Renal pelvis (tissue), 12 donors: ENCODE results near the gene RNF126. TPM values are rescaled to one million over a fixed set of nuclear protein-coding genes. Genes with fewer than 3 reads are reported as not detected.
A peak's percentile ranks its signal among the peaks of the same experiment; 100 is the strongest.
"Not testable (repeated sequence)": the region's sequence is repeated elsewhere in the genome, so short reads cannot be mapped to it uniquely, and the experiment has no call there.

Source experiments
- DNase-seq: peaks from one replicate; pipeline ENCODE4 v3.0.0-alpha.2; 2013
- long read RNA-seq, 16 experiments: transcript quantifications; one replicate each; lab custom pipeline, GENCODE V29; 2026
- polyA plus RNA-seq, 3 donors: library from polyadenylated mRNA; unstranded; fragments of 120-200 nt; gene quantifications; one replicate each; pipeline ENCODE4 v1.2.1, GENCODE V29; 2013; ENCODE audit not compliant: insufficient read length in 3 of 3

The RNF126 gene
- polyA plus RNA-seq: 10 to 100 TPM; 33.8 to 35.9 (median 35.8) TPM
- long read RNA-seq, donor 1, transcript RNF126-201 (9 exons, 1,694 nt): major isoform, 18 of 18 reads
- long read RNA-seq, donor 1, partial matches to known transcripts: 0 of 18 reads
- long read RNA-seq, donor 1, other reads (novel, unspliced or antisense): 0 of 18 reads
- long read RNA-seq, donor 2, transcript RNF126-201 (9 exons, 1,694 nt): major isoform, 11 of 30 reads
- long read RNA-seq, donor 2, partial matches to known transcripts: 11 of 30 reads
- long read RNA-seq, donor 2, other reads (novel, unspliced or antisense): 6 of 30 reads
- long read RNA-seq, donor 3, transcript RNF126-201 (9 exons, 1,694 nt): major isoform, 23 of 26 reads
- long read RNA-seq, donor 3, partial matches to known transcripts: 0 of 26 reads
- long read RNA-seq, donor 3, other reads (novel, unspliced or antisense): 0 of 26 reads
- long read RNA-seq, donor 4, transcript RNF126-201 (9 exons, 1,694 nt): major isoform, 15 of 18 reads
- long read RNA-seq, donor 4, partial matches to known transcripts: 0 of 18 reads
- long read RNA-seq, donor 4, other reads (novel, unspliced or antisense): 0 of 18 reads
- long read RNA-seq, donor 5, transcript RNF126-201 (9 exons, 1,694 nt): major isoform, 8 of 8 reads
- long read RNA-seq, donor 5, partial matches to known transcripts: 0 of 8 reads
- long read RNA-seq, donor 5, other reads (novel, unspliced or antisense): 0 of 8 reads
- long read RNA-seq, donor 6, transcript RNF126-201 (9 exons, 1,694 nt): major isoform, 20 of 58 reads
- long read RNA-seq, donor 6, partial matches to known transcripts: 30 of 58 reads
- long read RNA-seq, donor 6, other reads (novel, unspliced or antisense): 6 of 58 reads
- long read RNA-seq, donor 7, transcript RNF126-201 (9 exons, 1,694 nt): major isoform, 11 of 13 reads
- long read RNA-seq, donor 7, partial matches to known transcripts: 0 of 13 reads
- long read RNA-seq, donor 7, other reads (novel, unspliced or antisense): 0 of 13 reads
- long read RNA-seq, donor 8, transcript RNF126-201 (9 exons, 1,694 nt): major isoform, 6 of 8 reads
- long read RNA-seq, donor 8, partial matches to known transcripts: 0 of 8 reads
- long read RNA-seq, donor 8, other reads (novel, unspliced or antisense): 0 of 8 reads
- long read RNA-seq, donor 9, transcript RNF126-201 (9 exons, 1,694 nt): major isoform, 15 of 24 reads
- long read RNA-seq, donor 9, partial matches to known transcripts: 0 of 24 reads
- long read RNA-seq, donor 9, other reads (novel, unspliced or antisense): 0 of 24 reads
- long read RNA-seq, donor 10, transcript RNF126-201 (9 exons, 1,694 nt): major isoform, 14 of 25 reads
- long read RNA-seq, donor 10, partial matches to known transcripts: 8 of 25 reads
- long read RNA-seq, donor 10, other reads (novel, unspliced or antisense): 0 of 25 reads
- long read RNA-seq, donor 11, transcript RNF126-201 (9 exons, 1,694 nt): major isoform, 10 of 14 reads
- long read RNA-seq, donor 11, partial matches to known transcripts: 0 of 14 reads
- long read RNA-seq, donor 11, other reads (novel, unspliced or antisense): 0 of 14 reads
- long read RNA-seq, donor 12, transcript RNF126-201 (9 exons, 1,694 nt): major isoform, 22 of 25 reads
- long read RNA-seq, donor 12, partial matches to known transcripts: 0 of 25 reads
- long read RNA-seq, donor 12, other reads (novel, unspliced or antisense): 0 of 25 reads
- long read RNA-seq, donor 13, transcript RNF126-201 (9 exons, 1,694 nt): major isoform, 7 of 8 reads
- long read RNA-seq, donor 13, partial matches to known transcripts: 0 of 8 reads
- long read RNA-seq, donor 13, other reads (novel, unspliced or antisense): 0 of 8 reads
- long read RNA-seq, donor 14: 0 reads
- long read RNA-seq, donor 15: 0 reads
- long read RNA-seq, donor 16, transcript RNF126-201 (9 exons, 1,694 nt): major isoform, 23 of 43 reads
- long read RNA-seq, donor 16, partial matches to known transcripts: 10 of 43 reads
- long read RNA-seq, donor 16, other reads (novel, unspliced or antisense): 8 of 43 reads

DNA sequence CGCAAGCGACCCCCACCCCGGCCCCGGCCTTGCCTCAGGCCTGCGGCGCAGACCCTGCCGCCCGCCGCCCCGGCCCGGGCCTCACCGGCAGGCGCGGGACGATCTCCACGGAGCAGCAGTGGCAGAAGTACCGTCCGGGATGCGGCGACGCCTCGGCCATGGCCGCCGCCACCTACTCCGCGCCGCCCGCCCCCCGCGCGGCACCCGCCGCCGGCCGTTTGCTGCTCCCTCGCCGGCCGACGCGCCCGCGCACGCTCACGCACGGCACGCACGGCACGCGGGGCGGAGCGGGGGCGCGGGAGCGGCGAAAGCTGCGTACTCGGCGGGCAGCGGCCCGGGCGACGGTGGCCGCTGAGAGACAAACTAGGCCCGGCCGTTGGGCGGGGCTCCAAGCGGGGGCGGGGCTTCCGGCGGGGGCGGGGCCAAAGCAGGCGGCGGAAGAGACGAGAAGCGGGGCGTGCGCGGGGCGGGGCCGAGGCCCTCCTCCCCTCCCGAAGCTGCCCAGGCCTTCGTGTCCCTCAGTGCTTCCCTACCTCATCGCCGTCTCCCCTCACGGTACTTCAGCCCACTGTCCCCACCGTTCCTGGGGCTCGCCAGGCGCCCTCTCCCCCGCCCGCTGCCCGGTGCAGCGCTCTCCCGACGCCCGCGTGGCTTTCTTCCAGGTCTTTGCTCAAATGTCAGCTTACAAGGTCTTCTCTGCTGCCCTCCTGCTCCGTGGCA, at the start of gene RNF126:
Gene RNF126 (minus strand): TSS at position 253 of the 720 bp plus-strand sequence. CDS start 93 bp downstream, at position 160.
- DNase-seq: peak; percentile 86

DNA sequence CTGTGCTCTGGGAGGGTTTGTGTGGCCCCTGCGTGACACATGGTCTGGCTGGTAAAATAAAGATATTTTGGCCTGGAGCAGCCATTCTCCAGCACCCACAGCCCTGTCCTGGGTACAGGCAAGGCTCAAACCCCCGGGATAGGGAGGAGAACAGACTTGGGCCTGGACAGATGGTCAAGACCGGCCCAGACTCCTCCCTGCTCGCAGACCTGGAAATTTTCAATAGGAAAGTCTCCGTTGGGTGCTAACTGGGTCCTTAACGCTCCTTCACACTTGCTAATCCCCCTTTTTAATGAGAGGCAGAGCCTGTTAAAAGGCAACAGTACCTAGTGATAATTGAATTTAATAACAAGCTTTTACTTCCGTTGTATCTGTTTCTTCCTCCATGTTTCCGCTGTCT, 48.2 kb upstream of the RNF126 start:
- no peak for DNase-seq

DNA sequence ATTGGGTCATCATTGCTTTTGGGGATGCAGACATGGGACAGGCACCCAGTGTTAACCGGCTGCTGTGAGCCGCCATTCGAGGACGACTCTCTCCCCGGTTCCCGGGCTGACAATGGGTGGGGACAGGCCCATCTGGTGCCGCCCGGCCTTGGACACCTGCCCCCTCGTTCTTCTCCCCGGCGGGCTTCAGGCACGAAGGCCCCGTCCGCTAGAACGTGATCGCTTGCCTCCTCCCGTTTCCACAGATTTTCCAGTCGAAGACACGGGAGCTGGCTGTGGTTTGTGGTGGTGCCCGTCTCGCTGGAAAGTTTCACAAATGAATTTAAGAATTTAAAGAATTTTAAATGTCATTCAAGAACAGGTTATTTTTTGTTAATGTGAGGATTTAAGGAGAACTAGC, 47.8 kb upstream of the RNF126 start:
- DNase-seq: no peak

DNA sequence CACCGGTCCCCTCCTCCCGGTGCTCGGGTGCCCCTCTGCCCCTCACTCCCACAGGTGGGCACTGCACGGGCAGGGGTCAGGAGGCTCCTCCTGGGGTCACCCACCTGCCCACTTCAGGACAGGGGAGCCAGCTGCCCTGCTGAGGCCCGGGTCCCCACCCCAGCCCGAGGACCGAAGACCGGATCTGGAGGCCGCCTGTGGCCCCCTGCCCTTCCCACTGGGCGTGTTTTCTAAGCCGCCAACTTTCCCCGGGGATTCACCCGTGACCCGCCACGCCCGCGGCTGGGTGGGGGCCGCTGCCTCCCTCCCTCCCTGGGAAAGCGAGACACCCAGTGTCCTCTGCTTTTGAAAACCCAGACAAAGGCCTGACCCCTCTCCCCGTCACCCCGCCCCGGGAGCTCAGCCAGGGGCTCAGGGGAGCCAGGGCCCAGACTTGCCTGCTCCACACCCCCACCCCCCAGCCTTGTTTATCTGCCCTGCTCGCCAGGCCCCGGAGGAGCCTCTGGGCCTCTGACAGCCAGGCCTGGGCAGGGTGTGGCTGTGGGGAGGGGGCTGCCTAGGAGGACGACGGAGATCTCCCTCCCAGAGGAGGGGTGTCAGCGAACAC, 47.1 kb upstream of the RNF126 start:
- DNase-seq: no peak

DNA sequence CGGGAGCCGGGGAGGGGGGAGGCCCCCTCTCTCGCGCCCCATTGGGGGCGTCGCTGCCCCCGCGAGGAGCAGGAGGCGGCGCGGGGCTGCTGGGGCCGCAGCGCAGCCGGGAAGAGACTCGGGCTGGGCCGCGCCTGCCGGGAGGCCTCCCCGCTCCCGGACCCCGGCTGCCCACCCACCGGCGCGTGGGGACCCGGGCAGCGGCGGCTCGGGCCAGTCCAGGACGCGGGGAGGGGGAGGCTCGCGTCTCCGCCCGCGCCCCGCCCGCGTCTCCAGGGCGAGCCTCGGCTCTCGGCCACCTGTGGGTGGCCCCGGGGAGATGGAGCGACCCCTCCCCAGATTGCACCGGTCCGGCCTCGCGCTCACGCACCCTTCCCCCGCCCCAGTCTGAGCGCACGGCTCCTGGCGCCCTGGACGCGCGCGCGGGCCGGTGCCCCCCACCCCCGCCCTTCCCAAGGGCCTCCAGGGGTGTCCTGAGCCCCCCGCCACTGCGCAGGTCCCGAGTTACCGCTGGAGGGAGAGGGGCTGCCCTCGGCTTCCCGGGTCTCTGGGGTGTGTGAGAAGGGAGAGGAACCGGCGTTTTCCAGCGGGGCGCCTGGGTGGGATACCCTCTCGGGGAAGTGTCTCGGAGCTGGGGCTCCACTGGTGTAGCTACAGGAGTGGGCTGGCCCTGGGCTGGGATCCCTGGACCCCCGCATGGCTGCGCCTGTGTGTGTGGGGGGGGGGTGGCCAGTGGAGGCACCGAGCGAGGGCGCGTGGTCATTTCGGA, 46.4 kb upstream of the RNF126 start:
- DNase-seq: no peak

DNA sequence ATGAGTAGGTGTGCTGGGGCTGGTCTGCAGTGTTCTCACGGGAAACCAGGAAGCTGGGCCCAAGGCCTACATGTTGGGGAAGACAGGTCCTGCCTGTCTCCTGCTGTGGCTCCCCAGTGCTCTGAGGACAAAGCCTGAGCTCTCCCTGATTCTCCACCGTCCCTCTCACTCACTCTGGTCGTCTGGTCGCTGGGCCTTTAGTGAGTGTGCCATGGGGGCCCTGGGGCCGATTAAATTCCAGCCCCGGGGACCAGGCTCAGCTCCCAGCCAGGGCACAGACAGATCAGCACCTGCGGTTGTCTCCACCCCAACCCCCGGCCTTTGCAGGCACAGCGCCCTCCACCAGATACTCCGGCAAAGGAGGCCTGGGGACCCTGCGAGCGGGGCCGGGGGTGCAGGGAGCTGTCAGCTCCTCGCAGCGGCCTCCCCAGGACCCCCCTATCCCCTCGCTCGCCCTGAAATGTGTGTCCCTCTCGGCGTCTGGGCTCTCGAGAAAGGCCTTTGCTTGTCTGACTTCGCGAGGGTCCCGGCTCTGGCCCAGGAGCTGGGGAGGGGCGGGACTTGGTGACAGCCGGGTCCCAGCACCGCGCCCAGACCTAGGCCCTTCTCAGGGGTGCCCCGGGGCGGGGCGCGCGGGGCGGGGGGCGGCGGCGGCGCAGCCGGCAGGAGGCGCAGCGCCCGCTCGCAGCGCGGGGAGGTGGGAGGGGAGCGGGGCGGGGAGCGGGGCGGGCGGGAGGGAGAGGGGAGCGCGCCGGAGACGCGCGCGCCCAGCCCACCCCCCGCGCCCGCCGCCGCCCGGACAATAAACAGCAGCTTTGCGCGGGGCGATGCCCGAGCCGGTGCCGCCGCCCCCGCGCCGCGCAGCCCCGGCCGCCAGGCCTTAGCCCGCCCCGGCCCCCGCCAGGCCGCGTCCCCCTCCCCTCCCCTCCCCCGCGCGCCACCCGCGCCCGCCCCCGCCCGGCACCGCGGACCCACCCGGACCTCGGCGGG, 45.4 kb upstream of the RNF126 start, which contains the start of gene PALM:
Gene PALM (plus strand): TSS at position 782 of the 990 bp plus-strand sequence. CDS start 212 bp downstream, outside the sequence.
- no peak for DNase-seq

DNA sequence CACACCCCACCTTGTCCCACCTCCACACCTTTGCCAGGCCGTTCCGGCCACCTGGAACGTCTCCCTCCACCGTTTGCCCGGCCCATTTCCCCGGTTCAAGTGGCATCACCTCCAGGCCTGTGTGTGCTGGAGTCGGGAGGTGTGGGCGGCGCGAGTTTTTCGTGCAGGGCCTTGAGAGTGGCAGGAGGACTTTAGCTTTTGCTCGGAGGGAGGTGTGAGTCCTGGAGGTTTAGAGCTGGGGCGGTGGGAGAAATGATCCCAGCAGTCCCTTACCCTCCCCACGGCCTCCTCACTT, 41.4 kb upstream of the RNF126 start:
- no peak for DNase-seq

DNA sequence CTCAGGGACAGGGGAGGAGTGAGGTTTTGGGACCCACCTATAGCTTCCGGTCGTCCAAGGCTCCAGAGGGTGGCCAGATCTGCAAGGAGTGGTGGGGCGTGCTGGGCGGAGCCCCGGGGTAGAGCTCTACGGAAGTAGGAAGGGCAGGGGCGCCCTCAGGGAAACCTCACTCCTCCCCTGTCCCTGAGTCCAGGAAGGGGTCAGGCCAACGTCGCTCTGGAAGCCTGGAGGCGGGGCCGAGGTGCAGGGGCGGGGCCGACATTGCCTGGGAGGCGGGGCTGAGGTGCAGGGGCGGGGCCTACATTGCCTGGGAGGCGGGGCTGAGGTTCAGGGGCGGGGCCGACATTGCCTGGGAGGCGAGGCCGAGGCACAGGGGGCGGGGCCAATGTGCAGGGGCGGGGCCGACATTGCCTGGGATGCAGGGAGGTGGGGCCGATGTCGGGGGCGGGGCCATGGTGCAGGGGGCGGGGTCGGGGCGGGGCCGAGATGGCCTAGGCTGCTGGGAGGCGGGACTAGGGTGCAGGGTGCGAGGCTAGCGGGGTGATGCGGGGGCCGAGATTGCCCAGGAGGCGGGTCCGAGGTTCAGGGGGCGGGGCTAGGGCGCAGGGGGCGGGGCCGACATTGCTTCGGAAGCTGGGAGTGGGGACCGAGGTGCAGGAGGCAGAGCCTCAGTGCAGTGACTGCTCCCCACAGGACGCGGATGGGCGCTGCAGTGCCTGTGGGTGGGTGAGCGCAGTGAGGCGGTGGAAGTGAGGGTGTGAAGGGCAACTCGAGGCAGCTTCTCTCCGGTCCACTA, 40.8 kb upstream of the RNF126 start:
- no peak for DNase-seq

DNA sequence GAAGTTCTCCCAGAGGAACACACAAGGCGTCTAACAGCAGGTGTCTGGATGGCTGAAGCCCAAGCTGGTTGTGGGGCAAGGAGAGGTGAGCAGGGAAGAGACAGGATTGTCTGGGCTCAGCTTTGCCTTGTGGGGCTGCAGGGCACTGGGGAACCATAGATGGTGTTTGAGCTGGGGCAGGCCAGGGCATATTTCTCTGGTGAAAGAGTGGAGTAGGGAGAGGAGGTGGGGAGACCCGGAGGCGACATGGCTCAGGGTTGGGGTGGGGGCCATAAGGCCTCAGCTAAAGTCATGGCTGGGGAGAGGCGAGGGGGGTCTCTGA, 40.3 kb upstream of the RNF126 start:
- no peak for DNase-seq

DNA sequence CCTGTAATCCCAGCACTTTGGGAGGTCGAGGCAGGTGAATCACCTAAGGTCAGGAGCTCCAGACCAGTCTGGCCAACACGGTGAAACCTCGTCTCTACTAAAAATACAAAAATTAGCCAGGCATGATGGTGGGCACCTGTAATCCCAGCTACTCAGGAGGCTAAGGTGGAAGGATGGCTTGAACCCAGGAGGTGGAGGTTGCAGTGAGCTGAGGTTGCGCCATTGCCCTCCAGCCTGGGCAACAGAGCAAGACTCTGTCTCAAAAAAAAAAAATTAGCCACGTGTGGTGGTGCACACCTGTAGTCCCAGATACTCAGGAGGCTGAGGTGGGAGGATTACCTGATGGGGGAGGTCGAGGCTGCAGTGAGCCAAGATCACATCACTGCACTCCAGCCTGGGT, 39.8 kb upstream of the RNF126 start:
- DNase-seq: not testable (repeated sequence)

DNA sequence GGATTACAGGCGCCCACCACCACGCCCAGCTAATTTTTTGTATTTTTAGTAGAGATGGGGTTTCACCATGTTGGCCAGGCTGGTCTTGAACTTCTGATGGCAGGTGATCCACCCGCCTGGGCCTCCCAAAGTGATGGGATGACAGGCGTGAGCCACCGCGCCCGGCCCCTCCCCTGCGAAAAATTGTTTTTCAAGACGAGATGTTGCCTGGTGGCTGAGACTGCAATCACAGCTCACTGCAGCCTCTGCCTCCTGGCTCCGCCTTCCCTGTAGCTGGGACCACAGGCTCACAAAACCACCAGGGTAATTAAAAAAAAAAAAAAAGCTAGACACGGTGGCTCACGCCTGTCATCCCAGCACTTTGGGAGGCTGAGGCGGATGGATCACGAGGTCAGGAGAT, 36.9 kb upstream of the RNF126 start:
- DNase-seq: not testable (repeated sequence)

DNA sequence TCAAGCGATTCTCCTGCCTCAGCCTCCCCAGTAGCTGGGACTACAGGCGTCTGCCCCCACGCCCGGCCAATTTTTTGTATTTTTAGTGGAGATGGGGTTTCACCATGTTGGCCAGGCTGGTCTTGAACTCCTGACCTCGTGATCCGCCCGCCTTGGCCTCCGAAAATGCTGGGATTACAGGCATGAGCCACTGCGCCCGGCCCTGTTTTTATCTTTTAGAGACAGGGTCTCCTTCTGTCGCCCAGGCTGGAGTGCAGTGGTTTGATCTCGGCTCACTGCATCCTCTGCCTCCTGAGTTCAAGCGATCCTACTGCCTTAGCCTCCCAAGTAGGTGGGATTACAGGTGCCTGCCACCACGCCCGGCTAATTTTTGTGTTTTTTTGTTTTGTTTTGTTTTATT, 35.5 kb upstream of the RNF126 start:
- not testable (repeated sequence) for DNase-seq

DNA sequence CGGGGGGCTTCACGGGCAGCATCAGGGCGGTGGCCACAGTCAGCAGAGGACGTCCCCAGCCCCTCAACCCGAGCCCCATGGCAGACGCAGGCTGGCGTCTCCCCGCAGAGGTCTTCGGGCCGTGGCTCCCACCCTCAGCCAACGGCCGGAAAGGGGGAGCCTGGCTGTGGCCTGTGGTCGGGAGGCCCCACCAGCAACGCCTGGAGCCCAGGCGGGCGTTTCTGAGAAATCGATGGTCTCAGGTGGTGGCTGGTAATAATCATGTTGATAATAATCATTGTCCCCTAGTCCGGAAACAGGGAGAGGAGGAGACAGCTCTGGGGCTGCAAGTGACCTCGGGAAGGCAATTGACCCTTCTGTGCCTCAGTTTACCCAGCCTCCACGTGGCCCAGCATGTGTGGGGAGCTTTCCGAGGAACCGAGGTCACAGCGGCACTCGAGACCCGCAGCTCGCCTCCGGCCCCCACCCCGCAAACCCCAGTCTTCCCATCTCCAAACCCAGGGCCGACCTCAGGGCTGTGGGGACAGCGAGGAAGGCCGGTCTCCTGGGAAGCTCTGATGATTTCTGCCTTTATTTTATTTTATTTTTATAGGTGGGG, 32.4 kb upstream of the RNF126 start, which contains the start of gene PRSS57:
Gene PRSS57 (minus strand): TSS at position 101 of the 598 bp plus-strand sequence. CDS start 22 bp downstream, at position 79.
- no peak for DNase-seq

DNA sequence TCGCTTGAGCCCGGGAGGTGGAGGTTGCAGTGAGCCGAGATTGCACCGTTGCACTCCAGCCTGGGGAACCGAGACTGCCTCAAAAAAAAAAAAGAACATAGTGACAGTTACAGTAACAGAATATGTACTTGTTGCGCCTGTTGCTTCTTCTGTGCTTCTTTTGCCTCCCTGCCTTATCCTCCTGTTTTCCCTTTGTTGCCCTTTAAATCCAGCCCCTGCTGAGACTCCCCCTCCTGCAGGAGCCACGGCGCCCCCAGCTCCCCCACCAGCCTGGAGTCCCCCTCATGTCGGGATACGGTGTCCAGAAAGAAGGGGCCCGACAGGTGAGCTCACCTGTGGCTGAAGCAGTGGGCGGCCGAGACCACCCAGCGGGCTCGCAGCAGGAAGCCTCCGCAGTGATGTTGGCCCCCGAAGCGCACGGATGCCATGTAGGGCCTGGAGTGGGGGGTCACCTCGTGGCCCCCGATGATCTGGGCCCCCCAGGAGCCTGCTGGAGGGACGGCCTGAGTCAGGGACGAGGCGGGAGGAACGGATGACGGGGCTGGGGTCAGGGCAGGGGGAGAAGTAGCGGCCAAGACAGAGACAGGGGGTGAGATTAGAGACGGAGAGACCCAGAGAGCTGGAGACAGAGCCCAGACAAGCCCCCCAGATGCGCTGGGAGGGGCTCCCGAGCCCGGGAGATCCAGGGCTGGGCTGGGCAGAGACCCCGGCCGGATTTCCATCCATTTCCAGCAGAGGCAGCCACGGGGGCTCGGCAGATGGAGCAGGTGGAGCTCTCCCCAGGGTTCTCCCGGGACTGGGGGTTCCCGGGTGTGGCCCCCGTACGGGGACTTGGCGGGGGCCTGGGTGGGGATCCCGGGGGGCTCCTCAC, 31.7 kb upstream of the RNF126 start:
- DNase-seq: no peak

DNA sequence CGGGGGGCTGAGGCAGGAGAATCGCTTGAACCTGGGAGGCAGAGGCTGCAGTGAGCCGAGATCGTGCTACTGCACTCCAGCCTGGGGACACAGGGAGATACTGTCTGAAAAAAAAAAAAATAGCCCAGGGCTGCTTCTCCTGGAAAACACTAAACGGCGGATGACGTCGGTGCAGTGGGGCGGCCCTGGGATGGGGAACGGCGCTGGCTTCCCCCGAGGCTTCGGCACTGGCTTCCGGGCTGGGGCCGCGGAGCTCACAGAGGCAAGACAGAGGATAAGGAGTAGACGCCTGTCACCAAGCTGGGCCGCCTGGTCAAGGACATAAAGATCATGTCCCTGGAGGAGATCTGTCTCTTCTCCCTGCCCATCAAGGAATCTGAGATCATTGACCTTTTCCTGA, 27.2 kb upstream of the RNF126 start:
- DNase-seq: no peak
